C4-2B (cell line): ENCODE measurements around the gene ISG20.

Experiments used
- CTCF ChIP-seq: fragments of 450-650 bp; conservative IDR thresholded peaks from 2 replicates; pipeline ENCODE4 v1.5.1; 2017; ENCODE audit warnings: mild to moderate bottlenecking
- ZFX ChIP-seq: fragments of 450-650 bp; IDR thresholded peaks from 2 replicates; pipeline ENCODE4 v1.6.1; 2017

- TF ChIP-seq CTCF = no peak
- TF ChIP-seq ZFX = no peak
Measured at GRCh38 chr15:88625943-88626741, 12.7 kb upstream of the ISG20 start.
